Measurements from ENCODE around the gene RPL7A.

The RPL7A gene

DNA sequence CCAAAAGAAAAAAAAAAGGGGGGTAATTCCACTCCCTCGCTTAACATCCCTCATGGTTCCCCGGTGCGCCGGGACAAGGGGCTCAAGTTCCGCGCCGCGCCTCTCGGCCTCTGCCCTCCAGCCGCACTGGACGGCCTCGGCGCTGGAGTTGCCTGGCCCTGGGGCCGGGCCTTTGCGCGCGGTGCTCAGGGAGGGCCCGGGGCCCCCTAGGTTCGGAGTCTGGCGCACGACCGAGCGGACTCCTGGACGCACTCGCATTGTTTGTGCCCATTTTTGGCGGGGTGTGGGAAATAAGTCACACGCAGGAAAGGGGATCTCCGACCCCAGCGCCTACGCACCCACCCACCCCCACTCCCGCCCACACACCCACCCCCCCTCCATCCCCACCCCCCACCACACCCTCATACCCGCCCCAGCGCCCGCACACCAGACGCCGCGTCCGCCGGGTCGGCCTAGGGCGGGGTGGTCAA lies 468 bp upstream of the RPL7A start:
- peak; percentile 63 for DNase-seq (ENCODE audit: low read depth, low spot score)

GRCh38 chr9:133348718-133349573 lies 928 bp downstream of the RPL7A start:
- no peak for DNase-seq (ENCODE audit: low read depth, low spot score)

DNA sequence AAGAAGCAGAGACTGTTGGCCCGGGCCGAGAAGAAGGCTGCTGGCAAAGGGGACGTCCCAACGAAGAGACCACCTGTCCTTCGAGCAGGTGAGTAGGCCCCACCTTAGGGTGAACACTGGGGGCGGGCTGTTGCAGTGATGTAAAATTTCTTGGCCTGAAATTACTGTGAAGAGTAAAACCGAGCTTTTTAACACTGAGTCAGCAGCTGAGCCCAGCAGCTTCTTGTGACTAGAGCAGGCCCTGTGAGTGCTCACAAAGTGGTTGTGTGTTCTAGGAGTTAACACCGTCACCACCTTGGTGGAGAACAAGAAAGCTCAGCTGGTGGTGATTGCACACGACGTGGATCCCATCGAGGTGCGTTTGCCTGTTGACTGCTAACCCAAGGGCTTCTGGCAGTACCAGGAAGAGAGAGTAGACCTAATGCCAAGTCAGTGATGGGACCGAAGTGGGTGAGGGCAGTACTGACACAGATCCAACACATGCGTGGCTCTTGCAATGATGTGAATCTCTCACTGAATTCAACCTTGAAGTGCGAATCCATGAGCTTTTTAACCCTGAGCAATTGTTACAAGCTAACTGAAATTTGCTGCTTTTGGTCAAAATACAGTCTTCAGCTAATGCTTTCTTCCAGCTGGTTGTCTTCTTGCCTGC lies 2.1 kb downstream of the RPL7A start:
- DNase-seq (ENCODE audit: low read depth, low spot score) = no peak

DNA sequence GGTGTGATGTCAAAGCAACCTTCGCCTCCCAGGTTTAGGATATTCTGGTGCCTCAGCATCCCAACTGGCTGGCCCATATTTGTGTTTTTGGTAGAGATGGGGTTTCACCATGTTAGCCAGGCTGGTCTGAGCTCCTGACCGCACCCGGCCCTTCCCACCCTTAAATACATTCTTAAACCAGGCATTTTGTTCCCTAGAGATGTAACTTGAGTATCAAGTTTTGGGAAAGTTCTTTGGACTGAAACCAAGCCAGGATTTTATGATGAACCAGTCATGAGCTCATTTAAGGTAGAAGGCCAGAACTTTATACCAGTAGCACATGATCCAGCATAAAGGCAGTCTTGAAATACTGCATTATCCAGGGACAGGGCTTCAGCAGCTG lies 3.5 kb downstream of the RPL7A start:
- no peak for DNase-seq (ENCODE audit: low read depth, low spot score)

DNA sequence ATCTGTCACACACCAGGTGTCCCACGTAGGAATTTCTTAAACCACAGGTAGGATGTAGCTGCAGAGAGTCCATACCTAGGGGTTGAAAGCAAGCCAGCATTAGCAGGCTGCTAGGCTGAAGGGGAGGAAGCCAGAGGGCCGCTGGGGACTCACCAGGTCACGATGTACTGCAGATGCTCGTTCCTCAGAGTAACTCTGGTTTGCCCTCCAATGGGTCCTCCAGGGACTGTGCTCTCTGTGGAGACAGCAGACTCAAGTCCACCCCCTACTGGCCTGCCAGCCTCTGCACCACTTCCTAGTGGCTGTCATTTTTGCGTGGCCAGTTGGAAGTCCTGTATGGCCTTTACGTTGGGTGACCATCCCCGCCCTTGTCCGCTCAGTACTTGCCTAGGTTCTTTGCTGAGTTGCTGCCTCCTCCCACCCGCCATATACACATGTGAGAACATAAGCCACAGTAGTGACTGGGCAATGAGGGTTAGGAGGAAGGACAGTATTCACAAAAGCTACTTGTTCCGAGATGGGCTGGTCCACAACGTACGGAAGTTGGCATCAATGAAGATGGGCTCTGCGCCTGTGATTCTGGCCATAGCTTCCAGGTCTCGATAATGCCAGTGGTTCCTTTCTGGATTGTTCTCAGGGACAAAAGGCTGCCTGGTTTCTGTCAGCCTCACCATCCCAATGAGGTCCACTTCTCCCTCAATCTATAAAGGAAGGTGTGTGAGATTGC lies 4.1 kb downstream of the RPL7A start:
- DNase-seq (ENCODE audit: low read depth, low spot score) = peak; percentile 57

DNA sequence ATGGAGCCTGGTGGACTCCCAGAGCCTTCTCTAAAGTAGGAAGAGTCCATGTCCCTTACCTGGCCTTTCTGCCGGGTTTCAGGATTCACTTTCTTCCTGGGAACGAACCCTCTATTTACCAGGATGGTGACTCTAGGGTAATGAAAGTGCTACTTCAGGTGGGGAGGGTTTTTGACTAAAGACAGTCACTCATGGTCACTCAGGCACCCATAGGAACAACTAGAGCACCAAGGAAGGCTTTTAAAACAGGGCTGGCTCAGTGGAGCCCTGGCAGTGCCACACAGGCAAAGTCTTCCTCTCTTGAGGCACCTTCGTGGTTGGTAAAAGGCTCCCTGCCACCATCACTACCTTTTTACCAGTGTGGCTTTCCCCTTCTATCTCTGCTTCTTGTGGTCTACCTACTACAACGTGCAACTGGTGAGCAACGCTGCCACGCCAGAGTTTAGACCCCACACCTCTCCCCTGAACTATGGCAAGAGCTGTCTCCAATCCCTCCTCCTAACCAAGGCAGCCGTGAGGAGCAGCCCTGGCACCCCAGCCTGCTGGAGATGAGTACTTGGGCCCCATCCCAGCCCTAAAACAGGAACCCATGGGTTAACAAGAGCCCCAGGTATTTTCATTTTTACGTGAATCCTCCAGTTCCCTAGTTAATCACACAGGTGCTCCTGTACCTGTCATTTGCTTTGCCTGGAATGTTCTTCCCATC lies 4.8 kb downstream of the RPL7A start:
- no peak for DNase-seq (ENCODE audit: low read depth, low spot score)

DNA sequence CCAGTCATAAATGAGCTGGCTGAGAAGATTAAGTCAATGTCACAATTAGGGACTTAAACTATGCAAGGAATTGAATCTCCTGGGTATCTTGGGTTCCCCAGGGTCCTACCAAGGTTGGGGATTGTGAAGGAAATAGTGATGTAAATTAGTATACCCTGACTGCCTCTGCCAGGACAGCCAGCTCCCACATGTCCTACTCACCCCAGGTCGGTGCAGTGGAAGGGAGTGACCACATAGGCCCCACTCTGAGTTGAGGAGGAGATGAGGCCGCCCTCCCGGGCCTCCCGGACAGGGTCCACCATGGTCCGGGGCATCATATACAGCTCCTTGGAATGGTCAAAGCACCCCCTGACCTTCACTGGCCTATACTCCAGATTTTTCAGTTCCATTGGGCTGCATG lies 5.5 kb downstream of the RPL7A start:
- no peak for DNase-seq (ENCODE audit: low read depth, low spot score)

GRCh38 chr9:133354766-133355165 lies 6.7 kb downstream of the RPL7A start:
- DNase-seq (ENCODE audit: low read depth, low spot score) = no peak

DNA sequence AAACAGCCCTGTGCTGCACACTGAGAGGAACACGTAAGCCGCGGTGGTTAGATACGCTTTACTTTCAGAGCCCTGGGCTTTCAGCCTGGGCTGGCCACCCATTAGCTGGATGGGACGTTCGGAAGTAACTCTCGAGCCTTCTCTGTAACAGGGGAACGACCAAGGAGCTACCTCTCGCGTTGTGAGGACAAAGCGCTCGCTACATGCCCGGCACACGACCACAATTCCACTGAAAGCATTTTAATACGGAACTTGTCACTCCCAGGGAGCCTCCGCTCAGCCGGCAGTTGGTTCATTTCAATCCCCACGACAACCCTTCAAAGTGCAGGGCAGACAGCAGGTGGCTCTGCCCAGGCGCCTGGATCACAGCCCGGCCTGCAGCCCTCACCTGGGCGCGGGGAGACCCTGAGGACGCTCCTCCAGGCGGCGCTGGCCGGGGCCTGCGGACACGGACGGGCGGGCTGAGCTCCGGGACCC lies 7.9 kb downstream of the RPL7A start:
- DNase-seq (ENCODE audit: low read depth, low spot score) = peak; percentile 39

DNA sequence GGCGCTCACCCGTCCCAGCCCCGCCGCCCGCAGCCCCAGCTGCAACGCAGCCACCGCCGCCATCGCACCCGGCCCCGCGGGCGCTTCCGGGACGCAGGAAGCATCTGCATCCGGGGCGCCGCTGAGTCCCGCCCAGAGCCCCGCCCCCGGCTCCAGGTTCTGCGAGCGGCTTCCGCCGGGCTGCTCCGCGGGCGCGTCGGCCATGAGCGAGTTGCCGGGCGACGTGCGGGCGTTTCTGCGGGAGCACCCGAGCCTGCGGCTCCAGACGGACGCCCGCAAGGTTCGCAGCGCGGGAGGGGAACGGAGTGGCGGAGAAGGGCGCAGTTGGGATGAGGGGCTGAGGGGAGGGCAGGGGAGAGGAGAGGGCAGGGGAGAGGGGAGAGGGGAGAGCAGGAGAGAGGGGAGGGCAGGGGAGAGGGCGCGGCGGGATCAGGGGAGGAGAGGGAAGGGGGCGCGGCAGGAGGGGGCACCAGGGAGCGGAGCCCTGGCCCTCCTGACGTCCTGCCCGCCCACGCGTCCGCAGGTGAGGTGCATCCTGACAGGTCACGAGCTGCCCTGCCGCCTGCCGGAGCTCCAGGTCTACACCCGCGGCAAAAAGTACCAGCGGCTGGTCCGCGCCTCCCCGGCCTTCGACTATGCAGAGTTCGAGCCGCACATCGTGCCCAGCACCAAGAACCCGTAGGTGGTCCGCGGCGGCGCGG lies 8.5 kb downstream of the RPL7A start, which contains the start of the genes SURF1 and SURF2:
TSS of gene SURF1 (minus strand) at position 97 of the 701 bp plus-strand sequence. CDS start at position 63, 34 bp downstream.
TSS of gene SURF2 (plus strand) at position 160 of the 701 bp plus-strand sequence. CDS start at position 203, 43 bp downstream.
- DNase-seq (ENCODE audit: low read depth, low spot score) = peak; percentile 93

GRCh38 chr9:133357656-133358055 lies 9.6 kb downstream of the RPL7A start:
- DNase-seq (ENCODE audit: low read depth, low spot score) = no peak

DNA sequence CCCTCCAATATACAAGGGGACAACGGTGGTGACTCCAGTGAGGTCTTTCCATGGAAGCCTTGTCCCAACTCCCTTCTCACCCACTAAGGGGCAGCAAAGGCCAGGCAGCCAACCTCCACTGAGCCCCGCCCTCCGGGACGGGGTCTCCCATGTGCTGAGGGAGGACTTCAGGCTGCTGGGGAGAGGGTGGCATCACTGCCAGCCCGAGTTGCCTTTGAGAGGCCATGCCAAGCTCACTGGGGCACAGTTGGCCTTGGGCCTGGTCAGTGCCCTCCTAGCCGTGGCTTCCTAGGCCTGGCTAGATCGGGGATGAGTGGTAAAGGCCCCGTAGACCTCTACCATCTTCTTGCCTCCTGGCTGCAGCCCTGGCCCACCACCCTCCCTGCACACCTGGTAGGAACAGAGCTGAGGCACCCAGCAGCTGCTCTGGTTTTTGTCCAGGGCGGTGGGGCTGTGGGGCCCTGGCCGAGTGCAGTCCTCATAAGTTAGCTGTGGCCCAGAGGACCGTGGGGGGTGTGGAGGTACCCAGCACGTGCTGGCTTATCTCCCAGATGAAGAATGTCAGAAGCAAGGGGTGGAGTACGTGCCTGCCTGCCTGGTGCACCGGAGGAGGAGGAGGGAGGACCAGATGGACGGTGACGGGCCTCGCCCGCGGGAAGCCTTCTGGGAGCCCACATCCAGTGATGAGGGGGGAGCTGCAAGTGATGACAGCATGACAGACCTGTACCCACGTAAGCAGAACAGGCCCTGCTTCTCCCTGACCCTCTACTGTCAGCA lies 11.6 kb downstream of the RPL7A start:
- no peak for DNase-seq (ENCODE audit: low read depth, low spot score)

GRCh38 chr9:133360400-133361393 lies 12.7 kb downstream of the RPL7A start:
- DNase-seq (ENCODE audit: low read depth, low spot score) = no peak

GRCh38 chr9:133361507-133362092 lies 13.6 kb downstream of the RPL7A start:
- no peak for DNase-seq (ENCODE audit: low read depth, low spot score)

GRCh38 chr9:133362359-133363044 lies 14.5 kb downstream of the RPL7A start:
- DNase-seq (ENCODE audit: low read depth, low spot score) = no peak

DNA sequence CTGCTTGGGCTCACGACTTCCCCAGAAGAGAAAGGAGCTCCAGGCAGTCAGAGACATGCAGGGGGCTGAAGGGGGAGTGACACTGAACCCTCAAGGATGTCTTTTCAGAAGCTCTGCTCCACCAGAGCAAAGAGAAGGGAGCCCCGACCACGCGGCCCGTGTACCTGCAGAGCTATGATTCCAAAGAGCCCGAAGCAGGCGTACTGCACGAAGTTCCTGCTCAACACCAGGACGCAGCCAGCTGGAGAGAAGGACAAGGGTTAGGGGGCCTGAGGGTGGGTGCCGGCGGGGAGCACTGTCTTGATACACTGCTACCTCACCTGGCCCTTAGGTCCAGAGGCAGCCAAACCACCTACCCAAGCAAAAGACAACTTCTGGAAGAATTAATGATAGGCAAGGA lies 18.4 kb downstream of the RPL7A start:
- no peak for DNase-seq (ENCODE audit: low read depth, low spot score)

DNA sequence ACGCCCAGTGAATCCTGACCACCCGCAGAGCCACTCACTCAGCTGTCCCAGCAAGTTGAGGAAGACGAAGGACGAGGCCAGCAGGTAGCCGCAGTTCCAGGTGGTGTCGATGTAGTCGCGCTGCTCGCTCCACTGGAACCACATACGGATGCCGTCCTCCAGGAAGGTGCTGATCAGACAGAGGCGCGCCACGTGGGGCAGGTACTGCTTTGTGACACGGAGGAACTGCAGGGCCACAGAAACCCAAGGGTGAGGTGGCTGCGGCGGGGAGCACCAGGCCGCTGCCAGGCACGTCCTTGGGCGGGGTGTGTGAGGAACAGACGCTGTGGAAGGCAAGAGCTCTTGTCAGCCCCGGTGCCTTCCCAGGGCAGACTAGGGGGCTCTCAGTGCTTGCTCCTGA lies 19.2 kb downstream of the RPL7A start:
- DNase-seq (ENCODE audit: low read depth, low spot score) = no peak

DNA sequence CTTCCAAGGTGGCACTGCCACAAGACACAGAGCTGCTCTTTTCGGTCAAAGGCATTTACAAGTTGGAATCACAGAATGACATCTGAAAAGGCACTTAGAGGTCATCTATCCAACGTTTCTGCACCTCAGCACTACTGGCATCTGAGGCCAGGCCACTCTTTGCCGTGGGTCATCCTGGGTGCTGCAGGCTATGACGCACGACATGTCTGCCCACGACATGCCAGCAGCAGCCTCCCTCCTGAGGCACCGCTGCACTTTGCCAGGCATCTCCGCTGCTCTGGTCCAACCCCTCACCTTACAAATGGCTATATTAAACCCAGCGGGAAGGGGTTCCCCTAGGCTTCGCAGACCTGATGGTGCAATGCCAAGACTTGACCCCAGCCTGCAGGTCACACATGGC lies 19.8 kb downstream of the RPL7A start:
- DNase-seq (ENCODE audit: low read depth, low spot score) = no peak
